ENCODE data around the gene JAZF1.
"Not testable (repeated sequence)": the region's sequence is repeated elsewhere in the genome, so short reads cannot be mapped to it uniquely, and the experiment has no call there.

DNA sequence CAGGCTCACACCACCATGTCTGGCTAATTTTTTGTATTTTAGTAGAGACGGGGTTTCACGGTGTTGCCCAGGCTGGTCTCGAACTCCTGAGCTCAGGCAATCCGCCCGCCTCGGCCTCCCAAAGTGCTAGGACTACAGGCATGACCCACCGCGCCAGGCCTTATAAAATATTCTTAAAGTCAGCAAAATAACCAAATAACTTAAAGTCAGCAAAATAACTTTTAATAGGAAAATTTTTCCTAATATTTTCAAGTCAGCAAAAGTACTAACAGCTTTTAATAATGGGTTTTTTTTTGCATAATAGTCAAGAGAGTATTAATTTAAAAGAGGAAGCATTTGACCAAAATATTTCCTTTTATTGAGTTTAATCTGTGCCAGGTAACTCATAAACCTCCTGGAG is 258.2 kb downstream of the JAZF1 start:
- TF ChIP-seq, protein P1, sequence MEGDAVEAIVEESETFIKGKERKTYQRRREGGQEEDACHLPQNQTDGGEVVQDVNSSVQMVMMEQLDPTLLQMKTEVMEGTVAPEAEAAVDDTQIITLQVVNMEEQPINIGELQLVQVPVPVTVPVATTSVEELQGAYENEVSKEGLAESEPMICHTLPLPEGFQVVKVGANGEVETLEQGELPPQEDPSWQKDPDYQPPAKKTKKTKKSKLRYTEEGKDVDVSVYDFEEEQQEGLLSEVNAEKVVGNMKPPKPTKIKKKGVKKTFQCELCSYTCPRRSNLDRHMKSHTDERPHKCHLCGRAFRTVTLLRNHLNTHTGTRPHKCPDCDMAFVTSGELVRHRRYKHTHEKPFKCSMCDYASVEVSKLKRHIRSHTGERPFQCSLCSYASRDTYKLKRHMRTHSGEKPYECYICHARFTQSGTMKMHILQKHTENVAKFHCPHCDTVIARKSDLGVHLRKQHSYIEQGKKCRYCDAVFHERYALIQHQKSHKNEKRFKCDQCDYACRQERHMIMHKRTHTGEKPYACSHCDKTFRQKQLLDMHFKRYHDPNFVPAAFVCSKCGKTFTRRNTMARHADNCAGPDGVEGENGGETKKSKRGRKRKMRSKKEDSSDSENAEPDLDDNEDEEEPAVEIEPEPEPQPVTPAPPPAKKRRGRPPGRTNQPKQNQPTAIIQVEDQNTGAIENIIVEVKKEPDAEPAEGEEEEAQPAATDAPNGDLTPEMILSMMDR (IDR thresholded peaks at IDR 0.05; ENCODE audit: low read depth, low read length, poor library complexity, severe bottlenecking): not testable (repeated sequence)
- not testable (repeated sequence) for TF ChIP-seq EZH2phosphoT487 (IDR thresholded peaks at IDR 0.05; ENCODE audit: borderline replicate concordance, low read length)

Measured in DOHH2 (cell line).